Left cardiac atrium (tissue), 4 donors: ENCODE measurements around the gene NASP. TPM values are rescaled to one million over a fixed set of nuclear protein-coding genes. Genes with fewer than 3 reads are reported as not detected.

ENCODE experiments used
- ATAC-seq, 2 donors: fragments of 200-7000 bp; cut with Tn5 transposase; one replicate each; pipeline ENCODE4 v1.9.1; 2020; ENCODE audit warnings: mild to moderate bottlenecking in 2 of 2, moderate library complexity in 2 of 2
- DNase-seq: peaks from one replicate; pipeline ENCODE4 v3.0.0-alpha.2; 2020
- intact Hi-C, 2 donors: fragments of 100-400 bp; cut with DNase I; formaldehyde crosslinking; loops; one replicate each; pipeline versions ENCODE4 v1.14.1 to v1.15.1; 2022 to 2023
- total RNA-seq, 2 donors: library from RNA; stranded (reverse); fragmentation: NEBNext Ultra II Directional; extraction: Animal tissue kit (Norgen Biotek cat#: 25700); gene quantifications; one replicate each; pipeline ENCODE4 v1.2.1, GENCODE V29; 2021
- donor health status: DM: no; HTN: yes; CAD: no.
- donor health status: DM: no; HTN: yes; CAD: no; lungs with severe emphysema.
- donor health status: DM: yes; HTN: yes; CAD: no.
- donor health status: Dilated cardiomyopathy.

NASP gene
- total RNA-seq, 2 donors from 2014 or later: 38.2 to 56.4 TPM

DNA sequence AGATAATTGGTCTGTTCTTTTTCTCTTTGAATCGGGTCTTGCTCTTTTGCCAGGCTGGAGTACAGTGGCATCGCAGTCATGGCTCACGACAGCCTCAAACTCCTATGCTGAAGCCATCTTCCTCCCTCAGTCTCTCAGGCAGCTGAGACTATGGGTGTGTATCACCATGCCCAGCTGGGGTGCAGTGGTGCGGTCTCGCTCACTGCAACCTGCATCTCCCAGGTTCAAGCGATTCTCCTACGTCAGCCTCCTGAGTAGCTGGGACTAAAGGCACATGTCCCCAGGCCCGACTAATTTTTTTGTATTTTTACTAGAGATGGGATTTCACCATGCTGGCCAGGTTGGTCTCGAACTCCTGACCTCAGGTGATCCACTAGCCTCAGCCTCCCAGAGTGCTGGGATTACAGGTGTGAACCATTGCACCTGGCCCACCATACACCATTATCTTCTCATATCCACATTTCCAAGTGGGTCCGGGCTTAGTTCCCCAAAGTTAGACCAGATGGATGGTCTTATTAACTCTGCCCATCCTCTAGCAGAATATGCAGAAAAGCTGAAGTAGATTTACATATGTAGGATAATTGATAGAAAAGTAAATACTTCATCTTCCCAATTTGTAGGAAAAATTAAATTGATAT lies 26.9 kb downstream of the NASP start:
- ATAC-seq: no peak
- DNase-seq: no peak
- intact Hi-C loops: no loop called here

DNA sequence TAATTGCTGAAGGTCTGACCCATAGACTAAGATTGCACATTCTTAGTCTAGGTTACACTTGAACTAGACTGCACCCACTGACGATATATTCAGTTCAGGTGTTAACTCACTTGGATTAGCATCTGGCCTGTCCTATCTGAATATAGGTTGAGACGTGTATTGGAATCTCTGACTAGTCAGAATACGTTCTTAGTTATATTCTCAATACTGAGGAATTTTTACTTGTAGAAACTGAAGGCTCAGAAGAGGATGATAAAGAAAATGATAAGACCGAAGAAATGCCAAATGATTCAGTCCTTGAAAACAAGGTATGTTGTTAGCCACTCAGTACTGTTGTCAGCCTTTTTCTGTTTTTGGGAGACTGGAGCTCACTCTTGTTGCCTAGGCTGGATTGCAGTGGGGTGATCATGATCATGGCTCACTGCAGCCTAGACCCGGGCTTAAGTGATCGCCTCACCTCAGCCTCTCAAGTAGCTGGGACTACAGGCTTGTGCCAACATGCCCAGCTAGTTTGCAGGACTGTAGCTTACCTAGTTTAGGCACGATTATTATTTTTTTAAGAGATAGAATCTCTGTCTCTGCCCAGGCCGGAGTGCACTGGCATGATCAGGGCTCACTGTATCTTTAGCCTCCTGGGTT lies 29.2 kb downstream of the NASP start:
- DNase-seq (no peak), ATAC-seq (no peak)
- intact Hi-C loops: no loop called here

DNA sequence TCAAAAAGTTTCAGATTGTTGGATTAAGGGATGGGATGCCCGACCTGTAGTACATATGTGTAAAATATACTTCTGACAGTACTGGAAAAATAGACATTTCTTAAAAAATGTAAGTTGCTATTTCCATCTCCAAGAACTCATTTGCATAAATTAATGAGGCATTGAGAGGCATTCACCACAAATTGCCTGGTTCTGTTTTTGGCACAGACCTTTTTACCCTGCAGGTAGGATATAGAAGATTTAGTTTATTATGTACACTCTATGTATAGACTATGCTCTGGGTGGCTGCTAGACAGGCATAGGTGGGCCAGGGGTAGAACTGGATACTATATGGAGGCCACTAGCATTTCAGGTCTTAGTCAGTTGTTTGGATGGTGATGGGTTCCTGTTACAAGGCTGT lies 32.0 kb downstream of the NASP start:
- no peak for ATAC-seq
- intact Hi-C loops: no loop called here
- DNase-seq: no peak

DNA sequence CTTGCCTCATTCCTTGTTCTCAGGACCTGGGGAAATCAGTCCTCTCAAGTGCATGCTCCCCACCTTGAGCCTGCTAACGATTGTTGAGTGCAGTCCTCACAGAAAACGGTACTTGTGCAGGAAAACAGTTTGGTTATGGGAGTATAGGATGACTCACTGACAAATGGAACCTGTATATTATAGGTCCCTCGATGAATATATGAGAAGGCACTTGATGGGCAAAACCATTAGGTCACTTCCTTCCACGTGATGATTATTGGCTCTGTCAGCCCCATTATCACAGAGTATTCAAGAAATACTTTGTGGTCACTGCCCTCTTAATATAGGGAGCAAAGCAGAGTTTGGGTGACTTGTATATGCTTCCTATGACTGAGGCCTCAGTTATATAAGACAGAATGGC lies 33.8 kb downstream of the NASP start:
- intact Hi-C loops: no loop called here
- ATAC-seq (no peak), DNase-seq (no peak)

DNA sequence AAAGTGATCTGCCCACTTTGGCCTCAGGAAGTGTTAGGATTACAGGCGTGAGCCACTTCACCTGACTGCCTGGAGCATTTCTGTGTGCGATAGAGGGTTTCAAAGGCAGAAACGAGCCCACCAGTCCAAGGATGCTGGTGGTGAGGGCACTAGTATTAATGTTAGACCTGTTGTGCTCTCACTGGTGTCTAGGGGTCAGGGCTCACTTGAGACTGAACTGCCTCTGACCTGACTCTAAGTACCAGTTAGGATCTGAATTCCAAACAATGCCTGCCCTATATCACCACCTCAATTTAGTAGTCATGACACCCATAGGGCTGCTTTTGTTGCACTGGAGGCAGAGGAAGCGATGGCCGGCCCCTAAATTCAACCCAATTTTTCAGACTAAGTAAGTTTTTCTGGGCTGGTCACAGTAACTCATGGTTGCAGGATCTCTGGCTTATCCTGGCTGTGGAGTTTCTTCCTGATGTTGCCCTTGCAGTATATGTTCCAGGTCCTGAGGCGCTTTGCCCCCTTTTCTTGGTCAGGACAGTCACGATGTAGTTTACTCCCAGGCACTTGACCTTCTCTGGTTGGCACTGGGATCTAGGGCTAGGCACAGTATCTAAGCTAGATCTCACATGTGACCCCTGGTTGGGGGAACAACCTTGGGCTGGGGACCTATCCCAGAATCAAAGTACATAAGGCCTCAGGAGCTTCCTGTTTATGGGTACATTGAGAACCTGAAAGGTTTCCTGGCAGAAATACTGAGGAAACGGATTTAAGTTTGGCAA lies 35.5 kb downstream of the NASP start:
- intact Hi-C loops: no loop called here
- ATAC-seq: no peak
- DNase-seq: no peak

DNA sequence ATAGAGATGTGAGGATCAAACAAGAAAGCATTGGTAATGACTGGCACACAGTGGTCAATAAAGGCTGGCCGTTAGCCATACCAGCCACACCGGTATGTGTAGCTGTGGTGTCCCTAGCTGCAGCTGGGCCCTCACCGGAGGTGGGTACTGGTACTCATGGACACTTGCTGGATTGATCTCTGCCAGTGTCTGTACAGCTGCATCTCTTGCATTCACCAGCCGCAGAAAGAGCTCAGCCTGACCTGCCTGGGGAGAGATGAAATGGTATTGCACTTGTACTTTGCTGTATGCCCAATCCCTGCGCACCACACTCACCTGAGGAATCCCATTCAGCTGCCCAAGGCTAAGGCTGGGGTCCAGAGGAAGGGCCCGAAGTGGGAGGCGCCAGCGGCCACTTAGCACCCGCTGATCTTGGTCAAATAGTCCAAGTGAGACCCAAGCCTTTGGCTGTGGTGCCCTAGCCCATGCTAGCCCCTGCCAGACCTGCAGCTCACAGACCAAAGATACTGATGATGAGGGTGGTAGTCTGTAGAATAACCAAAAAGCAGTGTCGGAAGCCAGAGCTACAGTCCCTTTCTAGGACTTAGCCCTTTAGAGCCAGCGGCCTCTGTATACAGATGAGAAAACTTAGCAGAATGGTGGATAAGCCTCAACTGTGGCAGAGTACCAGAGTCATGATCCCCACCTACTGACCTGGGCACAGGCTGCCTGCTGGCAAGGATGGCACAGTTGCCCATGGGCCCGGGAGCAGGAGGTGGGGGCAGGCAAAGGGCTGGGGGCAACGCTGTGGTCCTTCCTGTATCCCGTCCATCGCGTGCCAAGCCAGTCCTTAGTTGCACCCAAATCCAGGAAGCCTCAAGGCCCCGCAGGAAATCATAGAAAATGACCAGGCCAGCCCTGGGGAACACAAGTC lies 37.0 kb downstream of the NASP start:
- ATAC-seq (no peak), DNase-seq (peak; percentile 31)
- intact Hi-C loops: no loop called here

DNA sequence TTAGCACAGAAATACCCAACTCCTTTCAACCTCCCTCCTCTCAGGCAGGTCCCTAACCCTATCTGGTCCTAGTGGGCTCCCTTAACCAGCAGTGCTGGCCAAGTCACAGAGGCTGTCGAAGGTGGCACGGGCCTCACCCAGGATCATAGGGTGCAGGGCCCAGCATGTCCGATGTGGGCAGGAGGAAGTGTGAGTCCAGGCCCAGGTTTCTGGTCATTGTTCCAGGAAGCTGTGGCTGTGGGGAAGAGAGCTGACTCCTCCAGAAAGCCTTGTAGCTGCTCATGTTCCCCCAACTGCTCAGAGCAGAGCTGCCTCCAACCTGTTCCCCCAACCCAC lies 37.6 kb downstream of the NASP start:
- DNase-seq (no peak), ATAC-seq (peak; percentile 12 to 37)
- intact Hi-C loops: no loop called here

DNA sequence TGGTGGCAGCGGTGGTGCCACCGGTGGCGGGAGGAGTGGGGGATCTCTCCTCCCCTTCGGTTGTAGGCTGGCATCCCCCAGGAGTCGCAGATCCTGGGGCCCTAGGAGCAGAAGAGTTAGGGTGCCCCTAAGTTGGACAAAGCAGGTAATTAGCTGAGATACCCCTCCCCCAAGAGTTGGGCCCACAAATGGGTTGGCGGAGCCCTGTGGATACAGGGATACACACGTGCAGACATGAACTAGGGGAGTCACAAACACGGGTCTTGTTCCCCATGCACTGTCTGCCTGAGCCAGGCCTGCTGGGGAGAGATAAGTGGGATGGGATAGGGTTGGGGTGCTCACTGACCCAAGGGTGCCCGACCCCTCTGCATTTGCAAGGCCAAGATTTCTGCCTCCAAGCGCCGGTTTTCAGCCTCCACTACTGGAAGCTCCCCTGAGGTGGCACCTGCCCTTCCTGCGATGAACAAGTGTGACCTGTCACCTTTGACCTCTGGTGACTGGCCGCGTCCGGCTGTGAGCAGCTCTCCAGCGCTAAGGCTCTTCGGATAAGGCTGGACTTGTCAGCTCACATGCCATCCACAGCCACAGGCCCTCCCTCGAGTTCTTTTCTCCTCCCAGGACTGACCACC lies 38.2 kb downstream of the NASP start:
- ATAC-seq (peak; percentile 19 to 23), DNase-seq (no peak)
- intact Hi-C loops: no loop called here

DNA sequence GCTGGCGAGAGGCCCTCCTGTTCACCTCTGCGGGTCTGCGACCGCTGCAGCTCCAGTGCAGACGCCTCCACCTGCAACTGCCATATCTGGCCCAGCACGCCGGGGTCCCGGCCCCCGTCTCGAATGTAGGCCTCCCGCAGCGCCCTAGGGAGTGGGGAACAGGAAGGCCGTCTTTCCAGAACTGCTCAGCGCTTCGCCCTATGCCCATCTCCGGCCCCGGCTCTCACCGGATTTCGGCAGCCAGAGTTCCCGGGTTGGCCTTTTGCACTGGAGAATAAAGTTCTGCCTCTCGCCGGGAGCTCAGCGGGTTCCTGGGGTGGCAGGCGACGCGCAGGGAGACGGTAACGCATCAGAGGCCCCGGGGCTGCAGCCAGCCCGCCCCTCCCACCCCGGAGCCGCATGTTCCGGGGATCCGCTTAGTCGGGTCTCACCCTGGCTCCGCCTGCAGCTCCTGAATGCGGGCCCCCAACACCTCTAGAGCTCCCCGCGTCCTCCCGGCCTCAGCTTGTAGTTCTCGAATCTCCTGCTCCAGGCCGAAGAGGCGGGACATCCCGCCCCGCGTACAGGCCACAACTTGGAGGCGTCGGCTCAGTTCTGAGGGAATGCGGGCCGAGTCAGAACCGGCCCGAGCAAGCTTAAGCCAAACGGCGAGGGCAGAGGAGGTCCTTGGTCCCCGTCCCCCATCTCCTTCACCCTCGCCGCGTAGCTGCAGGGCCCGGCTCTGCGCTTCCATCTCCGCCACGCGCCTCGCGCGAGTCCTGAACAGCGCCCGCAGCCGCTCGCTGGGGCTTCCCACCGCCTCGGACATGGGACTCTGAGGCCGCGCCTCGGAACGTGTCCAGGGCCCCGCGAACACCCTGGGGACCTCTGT lies 38.9 kb downstream of the NASP start:
- peak; percentile 27 to 43 for ATAC-seq
- peak; percentile 33 for DNase-seq
- intact Hi-C loops: no loop called here

DNA sequence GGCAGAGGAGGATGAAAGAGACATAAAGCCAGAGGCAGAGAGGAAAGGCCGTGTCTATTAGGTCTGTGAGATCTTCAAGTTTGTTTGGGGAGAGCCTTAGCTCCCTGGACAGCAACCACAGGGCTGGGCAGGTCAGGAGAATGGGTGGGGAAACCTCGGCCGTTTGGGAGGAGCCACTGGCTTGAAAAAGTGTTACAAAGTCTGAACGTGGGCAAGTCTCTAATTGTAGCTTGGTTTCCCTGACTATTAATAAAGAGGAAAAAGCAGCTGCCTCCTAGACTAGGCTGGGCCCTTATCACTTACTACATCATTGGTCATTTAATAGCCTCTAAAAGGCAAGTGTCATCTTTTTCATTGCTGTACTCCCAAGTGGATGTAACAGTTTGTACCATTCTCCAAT lies 40.1 kb downstream of the NASP start, which contains the start of gene CCDC17:
Gene CCDC17, minus strand, starts transcription at position 83 of the 400 bp plus-strand sequence. CDS start 145 bp downstream, outside the sequence.
- DNase-seq (no peak), ATAC-seq (peak in 1 of 2 donors; percentile 6)
- intact Hi-C loops: no loop called here

DNA sequence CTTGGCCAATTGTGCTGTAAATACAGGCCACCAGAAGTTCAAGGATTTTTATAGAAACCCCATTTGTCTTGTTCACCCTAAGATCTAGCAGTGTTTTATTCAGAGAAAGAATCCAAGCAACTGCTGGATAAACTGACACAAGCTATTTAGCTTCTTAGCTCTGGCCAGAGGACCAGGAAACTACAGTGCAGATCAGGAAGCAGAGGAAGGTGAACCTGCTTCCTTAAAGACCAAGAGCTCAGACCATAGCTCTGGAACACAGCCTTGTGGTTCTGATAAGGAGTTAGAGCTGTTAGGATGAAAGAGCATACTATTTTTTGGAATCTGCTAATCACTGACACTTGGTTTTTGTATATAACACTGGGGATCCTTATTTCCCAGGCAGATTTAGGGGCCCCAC lies 45.2 kb downstream of the NASP start:
- intact Hi-C loops: no loop called here
- no peak for ATAC-seq
- no peak for DNase-seq

DNA sequence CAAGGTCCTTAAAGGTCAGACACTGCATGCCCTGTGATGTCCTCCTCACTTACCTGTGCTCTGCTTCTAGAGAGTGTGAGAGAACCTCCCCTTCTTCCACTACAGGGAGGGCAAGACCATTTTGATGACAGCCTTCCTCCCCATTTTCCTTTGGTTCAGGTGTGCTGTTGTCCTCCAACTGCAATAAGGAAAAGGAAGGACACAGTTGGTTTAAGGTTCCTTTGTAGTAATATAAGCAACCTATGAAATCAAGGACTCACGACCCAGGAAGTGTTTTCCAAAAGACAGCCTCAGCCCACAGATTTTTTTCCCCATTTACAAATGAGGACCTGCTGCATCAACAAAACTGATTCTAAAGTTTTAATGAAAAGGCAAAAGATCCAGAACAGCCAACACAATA lies 46.6 kb downstream of the NASP start:
- DNase-seq (no peak), ATAC-seq (no peak)
- intact Hi-C loops: no loop called here

DNA sequence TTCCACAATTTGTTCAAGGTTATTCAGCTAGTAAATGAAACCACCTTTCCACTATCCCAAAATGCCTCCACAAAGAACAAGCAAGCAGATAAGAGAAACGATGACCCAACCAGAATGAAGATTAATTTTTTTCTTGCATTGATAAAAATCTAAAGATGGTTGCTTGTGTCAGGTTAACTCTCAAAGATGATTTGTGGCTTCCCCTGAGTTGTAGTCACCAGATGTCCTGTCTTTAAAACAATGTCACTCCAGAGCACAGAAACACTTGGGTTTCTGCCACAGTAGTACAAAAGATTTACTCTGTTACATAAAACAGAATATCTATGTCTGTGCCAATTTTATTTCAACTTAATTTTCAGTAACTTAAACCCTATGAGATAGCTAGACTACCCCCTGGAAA lies 51.4 kb downstream of the NASP start:
- ATAC-seq: no peak
- no peak for DNase-seq
- intact Hi-C loops: no loop called here

DNA sequence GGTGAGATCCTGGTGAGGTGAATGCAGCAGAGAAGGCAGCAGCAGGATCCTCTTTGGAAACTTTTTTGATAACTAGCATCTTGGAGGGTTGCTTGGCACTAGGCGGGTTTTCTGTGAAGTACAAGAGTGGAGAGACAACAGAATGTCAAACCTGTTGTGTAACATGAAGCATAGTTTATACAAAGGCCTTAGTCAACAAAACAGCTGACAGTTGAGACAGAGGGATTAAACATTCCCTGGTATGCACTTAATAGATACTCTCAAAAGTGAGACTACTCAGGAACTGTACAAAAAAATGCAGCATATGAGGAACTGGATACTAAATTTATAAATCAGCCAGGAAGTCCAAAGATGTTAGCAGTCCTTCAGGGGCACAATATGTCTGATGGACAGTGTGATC lies 56.5 kb downstream of the NASP start:
- ATAC-seq: no peak
- intact Hi-C loops: no loop called here
- no peak for DNase-seq

DNA sequence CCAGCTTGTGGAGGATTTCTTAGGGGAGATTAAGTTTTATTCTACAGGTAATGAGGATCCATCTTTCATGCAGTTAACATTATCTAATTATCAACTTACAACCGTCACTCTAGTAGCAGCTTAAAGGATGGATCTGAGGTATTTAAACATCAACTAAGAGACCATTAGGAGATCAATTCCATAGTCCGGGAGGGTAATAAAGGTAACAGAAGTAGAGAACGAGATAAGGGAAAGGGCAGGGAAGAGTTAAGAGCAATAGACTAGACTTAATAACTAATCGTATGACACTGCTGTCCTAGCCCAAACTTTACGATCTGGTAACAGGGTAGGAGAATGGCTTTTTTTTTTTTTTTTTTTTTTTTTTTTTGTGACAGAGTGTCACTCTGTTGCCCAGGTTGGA lies 59.5 kb downstream of the NASP start:
- DNase-seq: no peak
- intact Hi-C loops: no loop called here
- no peak for ATAC-seq

DNA sequence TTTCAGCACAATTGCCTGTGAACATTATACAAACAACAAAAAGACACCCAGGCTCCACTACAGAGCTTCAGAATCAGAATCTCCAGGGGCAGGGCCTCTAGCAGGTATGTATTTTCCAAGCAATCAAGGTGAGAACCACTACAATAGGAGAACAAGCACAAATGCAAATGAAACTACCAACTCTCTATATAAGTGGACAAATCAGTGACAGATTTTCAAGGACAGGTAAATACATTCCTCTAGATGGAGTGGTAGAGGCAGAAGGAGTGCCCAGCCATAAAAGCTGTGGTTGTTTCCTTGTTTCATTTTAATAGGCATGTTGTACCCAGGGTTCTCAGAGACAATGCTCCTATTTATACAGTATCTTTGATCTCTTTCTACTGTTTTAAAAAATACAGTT lies 60.1 kb downstream of the NASP start:
- DNase-seq (no peak), ATAC-seq (no peak)
- intact Hi-C loops: no loop called here

DNA sequence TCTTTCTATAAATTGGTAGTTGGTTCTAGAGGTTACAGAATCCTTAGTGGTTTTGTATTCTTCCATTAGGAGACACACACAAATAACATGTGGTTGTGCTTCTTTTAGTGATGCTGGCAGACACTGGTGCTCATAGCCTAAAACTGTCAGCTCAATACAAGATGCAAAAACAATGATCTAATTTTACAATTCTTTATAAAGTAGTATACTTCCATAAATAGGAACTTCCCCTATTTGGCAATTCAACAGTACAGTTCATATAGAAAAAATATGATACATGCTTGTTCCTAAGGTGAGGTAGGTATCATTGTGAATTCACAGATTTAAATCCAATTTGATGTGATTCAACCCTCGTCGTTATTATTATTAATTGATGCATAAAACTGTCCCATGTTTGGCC lies 60.8 kb downstream of the NASP start:
- no peak for DNase-seq
- ATAC-seq: no peak
- intact Hi-C loops: no loop called here
